Esophagus muscularis mucosa (tissue), 4 donors: Measurements from ENCODE around the gene CDC16. TPM values are rescaled to one million over a fixed set of nuclear protein-coding genes. Genes with fewer than 3 reads are reported as not detected.

Experiments
- DNase-seq: peaks from one replicate; pipeline ENCODE4 v3.0.0-alpha.2; 2017; ENCODE audit errors: extremely low spot score
- H3K27ac ChIP-seq, 4 donors: fragments of 200-600 bp; sonication (generic); replicated peaks in 1 of 4; 1 replicate in 3 of 4; 2 replicates in 1 of 4; pipeline ENCODE4 v1.5.1; 2016 to 2019; ENCODE audit warnings: mild to moderate bottlenecking in 1 of 4
- H3K27me3 ChIP-seq, 4 donors: fragments of 200-600 bp; sonication (generic); one replicate each; pipeline versions ENCODE4 v1.5.1 to v1.6.0; 2016 to 2019
- H3K36me3 ChIP-seq, 4 donors: fragments of 200-600 bp; sonication (generic); one replicate each; pipeline ENCODE4 v1.5.1; 2016 to 2019
- H3K4me1 ChIP-seq, 4 donors: fragments of 200-600 bp; sonication (generic); one replicate each; pipeline ENCODE4 v1.5.1; 2016 to 2019
- H3K4me3 ChIP-seq, 4 donors: fragments of 200-600 bp; sonication (generic); 1 replicate in 2 of 4; 2 replicates in 2 of 4; pipeline ENCODE4 v1.5.1; 2016 to 2019; ENCODE audit warnings: mild to moderate bottlenecking in 4 of 4, moderate library complexity in 1 of 4
- H3K9me3 ChIP-seq, 4 donors: fragments of 200-600 bp; sonication (generic); 1 replicate in 3 of 4; 2 replicates in 1 of 4; pipeline ENCODE4 v1.5.1; 2016 to 2019
- CTCF ChIP-seq, 3 experiments: fragments of 200-600 bp in 2 of 3; fragments of 450-650 bp in 1 of 3; sonication (generic) in 2 of 3; IDR thresholded peaks; one replicate each; pipeline ENCODE4 v1.5.1; 2017 to 2019; ENCODE audit warnings: antibody characterized with exemption in 3 of 3, mild to moderate bottlenecking in 2 of 3, moderate library complexity in 1 of 3
- EP300 ChIP-seq: sonication (generic); formaldehyde crosslinking; IDR thresholded peaks from one replicate; pipeline ENCODE4 v1.6.1; 2017; ENCODE audit warnings: antibody characterized with exemption
- POLR2A ChIP-seq: fragments of 450-650 bp; IDR thresholded peaks from one replicate; pipeline ENCODE4 v1.6.1; 2017; ENCODE audit warnings: antibody characterized with exemption, moderate library complexity, mild to moderate bottlenecking, low read depth
- POLR2AphosphoS5 ChIP-seq, 2 donors: sonication (generic); formaldehyde crosslinking; IDR thresholded peaks; one replicate each; pipeline ENCODE4 v1.6.1; 2017; ENCODE audit warnings: antibody characterized with exemption in 2 of 2
- WGBS: methylation state at CpG from one replicate; pipeline ENCODE4 v1.1.5; 2018; 5-methylcytosine and 5-hydroxymethylcytosine counted together
- intact Hi-C: fragments of 100-400 bp; cut with DNase I; formaldehyde crosslinking; loops from one replicate; pipeline ENCODE4 v1.15.1; 2023
- total RNA-seq, 4 donors: library from RNA; depleted of rRNA; stranded (reverse); fragments of >200 nt; gene quantifications; one replicate each; pipeline versions ENCODE4 v1.1.0 to v1.2.1, GENCODE V29; 2016

The CDC16 gene
- total RNA-seq, 4 donors from 2014 or later = 33.0 to 55.6 (median 42.5) TPM

GRCh38 chr13:114268344-114269280 lies 33.9 kb downstream of the CDC16 start:
- no peaks in the 10 kb centered on the region for H3K4me1 ChIP-seq
- no peak overlapping the region for H3K27ac ChIP-seq
- H3K27me3 ChIP-seq = no peaks in the 10 kb centered on the region
- H3K9me3 ChIP-seq = no peaks in the 10 kb centered on the region
- H3K4me3 ChIP-seq = no peak overlapping the region
- peaks cover 58 to 93% (median 87%) of the 10 kb centered on the region in 4 donors for H3K36me3 ChIP-seq
- TF ChIP-seq CTCF (IDR thresholded peaks at IDR 0.05) = no peak
- TF ChIP-seq POLR2AphosphoS5 (IDR thresholded peaks at IDR 0.05) = no peak
- no peak for TF ChIP-seq POLR2A
- no peak for TF ChIP-seq EP300
- intact Hi-C loops = no loop called here
- no peak for DNase-seq
- WGBS = 94% methylated on average over 6 of the region's 6 CpGs

DNA sequence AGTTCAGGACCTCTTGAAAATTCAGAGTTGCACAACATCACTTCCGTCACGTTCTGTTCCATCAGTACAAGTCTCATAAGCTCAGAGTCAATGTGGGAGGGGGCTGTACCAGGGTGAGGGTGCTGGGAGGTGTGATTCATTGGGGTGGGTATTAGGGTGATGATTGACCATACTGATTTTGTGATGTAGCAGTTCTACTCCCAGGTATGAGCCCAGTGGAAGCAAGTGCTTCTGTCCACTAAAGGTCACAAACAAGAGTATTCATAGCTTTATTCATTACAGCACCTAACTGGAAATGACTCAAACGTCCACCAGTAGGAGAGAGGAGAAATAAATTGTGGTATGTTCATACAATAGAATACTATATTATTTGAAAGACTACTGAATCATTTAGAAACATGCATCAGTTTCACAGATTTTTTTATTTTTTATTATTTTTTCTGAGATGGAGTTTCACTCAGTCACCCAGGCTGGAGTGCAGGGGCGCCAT lies 34.6 kb downstream of the CDC16 start:
- intact Hi-C loops = no loop called here
- Histone ChIP-seq H3K9me3 (no peaks in the 10 kb centered on the region), H3K4me3 (no peak overlapping the region), H3K36me3 (peaks cover 51 to 92% (median 85%) of the 10 kb centered on the region in 4 donors), H3K27me3 (no peaks in the 10 kb centered on the region), H3K4me1 (no peaks in the 10 kb centered on the region), H3K27ac (no peak overlapping the region)
- WGBS = 86% methylated on average over 4 of the region's 4 CpGs
- DNase-seq = no peak
- no peak for TF ChIP-seq POLR2AphosphoS5 (IDR thresholded peaks at IDR 0.05)
- no peak for TF ChIP-seq CTCF (IDR thresholded peaks at IDR 0.05)
- no peak for TF ChIP-seq EP300
- TF ChIP-seq POLR2A = no peak

- Histone ChIP-seq H3K9me3 (no peaks in the 10 kb centered on the region), H3K36me3 (peaks cover 26 to 82% (median 68%) of the 10 kb centered on the region in 4 donors), H3K27me3 (no peaks in the 10 kb centered on the region), H3K4me3 (no peak overlapping the region), H3K27ac (no peak overlapping the region), H3K4me1 (no peaks in the 10 kb centered on the region)
- intact Hi-C loops = no loop called here
- 82% methylated on average over 2 of the region's 2 CpGs for WGBS
- TF ChIP-seq CTCF (IDR thresholded peaks at IDR 0.05) = no peak
- TF ChIP-seq EP300 = no peak
- TF ChIP-seq POLR2AphosphoS5 (IDR thresholded peaks at IDR 0.05) = no peak
- TF ChIP-seq POLR2A = no peak
- no peak for DNase-seq
Measured at GRCh38 chr13:114272977-114273376, 38.3 kb downstream of the CDC16 start.

DNA sequence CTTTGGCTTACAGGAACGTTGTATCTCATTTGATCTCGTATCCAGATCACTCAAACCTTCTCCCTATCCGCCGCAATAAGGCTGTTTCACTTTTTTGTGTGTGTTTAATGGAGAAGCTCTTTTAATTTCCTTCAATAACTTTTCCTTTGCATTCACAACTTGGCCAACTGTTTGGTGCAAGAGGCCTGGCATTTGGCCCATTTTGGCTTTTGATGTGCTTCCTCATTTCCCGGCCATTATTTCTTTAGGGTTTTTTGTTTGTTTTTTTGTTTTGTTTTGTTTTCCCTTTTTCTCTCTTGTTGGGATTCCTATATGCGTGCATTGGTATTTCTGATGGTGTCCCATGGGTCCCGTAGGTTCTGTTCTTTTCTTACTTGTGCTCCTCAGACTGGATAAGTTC lies 40.6 kb downstream of the CDC16 start:
- H3K27ac ChIP-seq = no peak overlapping the region
- no peak overlapping the region for H3K4me3 ChIP-seq
- H3K9me3 ChIP-seq = no peaks in the 10 kb centered on the region
- WGBS = 84% methylated on average over 7 of the region's 7 CpGs
- H3K4me1 ChIP-seq = peaks cover 1 to 5% (median 2%) of the 10 kb centered on the region in 4 donors
- TF ChIP-seq EP300 (no peak), POLR2AphosphoS5 (IDR thresholded peaks at IDR 0.05) (no peak), CTCF (IDR thresholded peaks at IDR 0.05) (no peak), POLR2A (no peak)
- intact Hi-C loops = no loop called here
- H3K36me3 ChIP-seq = peaks cover 11 to 61% (median 47%) of the 10 kb centered on the region in 4 donors
- no peaks in the 10 kb centered on the region for H3K27me3 ChIP-seq
- no peak for DNase-seq
